Activated CD8-positive, alpha-beta memory T cell treated with anti-CD3 and anti-CD28 coated beads, Interleukin-2, amount 10 ng/mL, durations not matched to agents 7 days and 5 days (primary cell): Measurements from ENCODE around the gene EFHC1. TPM values are rescaled to one million over a fixed set of nuclear protein-coding genes. Genes with fewer than 3 reads are reported as not detected.

Experiments
- ATAC-seq: fragments of 150-1000 bp; cut with Tn5 transposase; one replicate; pipeline ENCODE4 v1.10.0; 2021; ENCODE audit warnings: moderate library complexity
- CTCF ChIA-PET: fragments of 350-600 bp; sonication (Branson Sonifier 250); formaldehyde crosslinking; loops from one replicate; lab custom pipeline; 2021; ENCODE audit warnings: antibody characterized with exemption; lab: Charles Lee
- DNase-seq: peaks from one replicate; pipeline ENCODE4 v3.0.0-alpha.2; 2020
- H3K27ac Mint-ChIP-seq: one replicate; pipeline ENCODE4 v1.8.0; 2021; ENCODE audit warnings: mild to moderate bottlenecking, mixed read lengths
- H3K27me3 Mint-ChIP-seq: one replicate; pipeline ENCODE4 v1.8.0; 2021; ENCODE audit warnings: mixed read lengths
- H3K36me3 Mint-ChIP-seq: one replicate; pipeline ENCODE4 v1.8.0; 2021; ENCODE audit warnings: mild to moderate bottlenecking, mixed read lengths
- H3K4me1 Mint-ChIP-seq: one replicate; pipeline ENCODE4 v1.8.0; 2021; ENCODE audit warnings: mixed read lengths
- H3K4me3 Mint-ChIP-seq: one replicate; pipeline ENCODE4 v1.8.0; 2021; ENCODE audit warnings: mild to moderate bottlenecking, moderate library complexity, mixed read lengths
- H3K9me3 Mint-ChIP-seq: one replicate; pipeline ENCODE4 v1.8.0; 2022; ENCODE audit warnings: low read depth, mixed read lengths
- total RNA-seq, 2 experiments: library from RNA; stranded (reverse); gene quantifications; one replicate each; pipeline ENCODE4 v1.2.3, GENCODE V29; 2021

The EFHC1 gene
- total RNA-seq, 2 experiments from 2014 or later: 1.7 to 2.1 TPM

DNA sequence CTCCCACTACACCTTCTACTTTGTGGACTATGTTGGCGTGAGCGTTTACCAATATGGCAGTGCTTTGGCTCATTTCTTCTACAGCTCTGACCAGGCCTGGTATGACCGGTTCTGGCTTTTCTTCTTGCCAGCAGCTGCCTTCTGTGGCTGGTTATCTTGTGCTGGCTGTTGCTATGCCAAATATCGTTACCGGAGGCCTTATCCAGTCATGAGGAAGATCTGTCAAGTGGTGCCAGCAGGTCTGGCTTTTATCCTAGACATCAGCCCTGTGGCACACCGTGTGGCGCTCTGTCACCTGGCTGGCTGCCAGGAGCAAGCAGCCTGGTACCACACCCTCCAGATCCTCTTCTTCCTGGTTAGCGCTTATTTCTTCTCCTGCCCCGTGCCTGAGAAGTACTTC lies 16.5 kb upstream of the EFHC1 start:
- CTCF ChIA-PET: interaction anchor here (0.6 to 10.9 kb wide), 2 partner anchors 105 to 119 kb away, joined by 3 to 132 read pairs; partner anchors contain the start of gene MCM3
- no peak overlapping the region for H3K4me3 Mint-ChIP-seq

DNA sequence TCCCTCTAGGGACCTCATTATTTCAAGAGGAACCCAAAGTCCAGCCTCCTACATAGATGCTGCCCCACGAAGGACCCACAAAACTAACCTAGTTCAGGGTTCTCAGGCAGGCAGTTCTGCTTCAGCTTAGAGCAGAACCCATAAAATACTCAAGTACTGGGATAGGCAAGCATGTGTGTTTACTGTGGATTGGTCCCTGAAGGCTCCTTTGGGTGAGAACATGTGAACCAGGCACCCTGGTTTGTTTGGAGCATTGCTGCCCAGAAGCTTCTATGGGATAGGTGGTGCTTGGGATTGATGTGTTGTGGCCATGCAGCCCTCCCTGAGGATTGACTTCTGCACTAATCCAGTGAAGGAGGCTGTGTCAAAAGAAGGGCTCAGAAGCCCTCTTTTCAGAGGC lies 14.9 kb upstream of the EFHC1 start:
- no peak for ATAC-seq
- H3K36me3 Mint-ChIP-seq: peaks cover 8% of the 10 kb centered on the region
- H3K4me1 Mint-ChIP-seq: peaks cover 3% of the 10 kb centered on the region
- H3K9me3 Mint-ChIP-seq: no peaks in the 10 kb centered on the region
- H3K27ac Mint-ChIP-seq: no peak overlapping the region
- DNase-seq: no peak
- CTCF ChIA-PET: interaction anchor here (0.8 to 10.9 kb wide), 7 partner anchors 8 to 285 kb away, joined by 3 to 132 read pairs (median 4); partner anchors contain the start of gene MCM3
- no peaks in the 10 kb centered on the region for H3K27me3 Mint-ChIP-seq
- H3K4me3 Mint-ChIP-seq: no peak overlapping the region

More for the DNA sequence above, 16.5 kb upstream of the EFHC1 start:
- Mint-ChIP-seq H3K27ac (no peak overlapping the region), H3K4me1 (peaks cover 18% of the 10 kb centered on the region), H3K36me3 (peaks cover 8% of the 10 kb centered on the region), H3K27me3 (no peaks in the 10 kb centered on the region), H3K9me3 (no peaks in the 10 kb centered on the region)
- ATAC-seq (no peak), DNase-seq (no peak)

DNA sequence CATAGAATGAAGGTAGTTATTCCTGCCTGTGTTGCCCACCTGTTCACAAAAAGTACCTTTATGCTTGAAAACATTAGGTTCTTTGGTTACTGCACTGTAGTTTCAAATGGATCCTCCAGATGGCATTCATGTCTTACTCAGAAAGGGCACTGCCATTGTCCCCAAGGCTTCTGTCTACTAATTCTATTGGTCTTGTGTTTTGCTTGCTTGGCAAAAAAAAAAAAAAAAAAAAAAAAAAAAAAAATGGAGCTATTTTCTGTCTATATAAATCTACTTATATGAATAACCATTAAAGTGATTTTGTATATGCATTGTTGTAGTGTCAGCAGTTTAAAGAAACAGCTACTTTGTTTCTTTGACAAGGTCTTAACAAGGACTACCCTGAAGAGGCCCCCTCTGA lies 12.7 kb upstream of the EFHC1 start:
- DNase-seq (no peak), ATAC-seq (peak; percentile 58)
- no peaks in the 10 kb centered on the region for H3K4me1 Mint-ChIP-seq
- CTCF ChIA-PET: interaction anchor here (0.6 to 2.9 kb wide), 18 partner anchors 8 to 1573 kb away, joined by 3 to 9 read pairs (median 4); partner anchors contain the start of genes MCM3, PAQR8 and TRAM2
- H3K27me3 Mint-ChIP-seq: no peaks in the 10 kb centered on the region
- H3K27ac Mint-ChIP-seq: no peak overlapping the region
- H3K36me3 Mint-ChIP-seq: peaks cover 8% of the 10 kb centered on the region
- no peak overlapping the region for H3K4me3 Mint-ChIP-seq
- H3K9me3 Mint-ChIP-seq: no peaks in the 10 kb centered on the region

DNA sequence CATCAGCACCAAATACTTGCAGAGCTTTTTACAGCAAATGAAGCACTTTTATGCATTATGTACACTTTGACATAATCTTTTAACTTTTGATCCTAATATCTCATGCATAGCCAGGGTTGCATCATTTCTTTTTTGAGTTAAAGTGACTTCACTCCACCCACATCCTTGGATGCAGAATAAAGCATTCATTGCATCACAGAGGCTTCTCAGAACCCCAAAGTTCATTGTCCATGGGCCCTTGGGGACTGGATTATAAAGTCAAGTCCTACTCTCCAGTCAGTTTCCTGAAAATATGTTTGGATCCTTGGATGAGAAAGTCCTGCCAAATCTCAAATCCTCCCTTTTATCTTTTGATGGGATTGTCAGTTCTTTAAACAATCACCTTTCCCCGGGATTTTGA lies 10.6 kb upstream of the EFHC1 start:
- H3K9me3 Mint-ChIP-seq: no peaks in the 10 kb centered on the region
- no peak for ATAC-seq
- no peak overlapping the region for H3K4me3 Mint-ChIP-seq
- no peaks in the 10 kb centered on the region for H3K27me3 Mint-ChIP-seq
- no peaks in the 10 kb centered on the region for H3K4me1 Mint-ChIP-seq
- H3K36me3 Mint-ChIP-seq: no peaks in the 10 kb centered on the region
- H3K27ac Mint-ChIP-seq: no peak overlapping the region
- no peak for DNase-seq
- CTCF ChIA-PET: interaction anchor here (1.1 to 2.9 kb wide), 2 partner anchors 10 to 125 kb away, joined by 4 to 9 read pairs; partner anchors contain the start of gene MCM3

DNA sequence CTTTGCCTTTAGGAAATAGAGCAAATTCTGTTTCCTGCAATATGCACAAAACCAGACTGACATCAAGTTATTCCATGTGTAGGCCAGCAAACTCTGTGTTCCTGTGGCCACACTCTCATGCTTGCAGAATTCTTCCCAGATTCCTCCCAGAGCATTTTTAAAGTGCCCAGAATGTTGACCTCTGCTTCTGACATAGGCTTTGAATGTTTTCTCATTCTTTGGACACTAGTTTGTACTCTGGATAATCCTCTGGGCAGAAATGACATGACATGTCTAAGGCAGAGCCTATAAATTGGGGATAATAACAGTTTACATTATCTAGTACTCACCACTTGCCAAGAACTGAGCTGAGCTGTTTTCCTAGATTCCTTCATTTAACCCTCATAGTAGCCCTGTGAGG lies 9.2 kb upstream of the EFHC1 start:
- CTCF ChIA-PET: interaction anchor here (0.6 kb wide), 1 partner anchor 1299 kb away, joined by 3 read pairs; no protein-coding TSS in a partner anchor
- ATAC-seq: no peak
- no peak overlapping the region for H3K27ac Mint-ChIP-seq
- no peaks in the 10 kb centered on the region for H3K27me3 Mint-ChIP-seq
- no peak for DNase-seq
- H3K4me3 Mint-ChIP-seq: no peak overlapping the region
- peaks cover 10% of the 10 kb centered on the region for H3K4me1 Mint-ChIP-seq
- no peaks in the 10 kb centered on the region for H3K36me3 Mint-ChIP-seq
- H3K9me3 Mint-ChIP-seq: no peaks in the 10 kb centered on the region

DNA sequence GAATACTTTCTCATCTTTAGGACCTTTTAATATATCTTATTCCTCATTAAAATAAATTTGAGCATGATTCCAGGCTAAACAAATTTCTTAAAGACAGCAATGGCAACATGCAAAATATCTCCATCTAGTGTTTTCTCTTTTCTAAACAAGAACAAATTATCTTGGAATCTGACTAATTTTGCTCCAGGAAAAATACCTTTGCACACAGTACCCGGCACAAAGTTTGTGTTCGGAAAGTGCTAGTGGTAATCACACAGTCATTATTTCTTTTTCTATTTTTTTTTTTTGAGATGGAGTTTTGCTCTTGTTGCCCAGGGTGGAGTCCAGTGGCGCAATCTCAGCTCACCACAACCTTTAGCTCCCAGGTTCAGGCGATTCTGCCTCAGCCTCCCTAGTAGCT lies 8.2 kb upstream of the EFHC1 start:
- DNase-seq: no peak
- H3K27me3 Mint-ChIP-seq: no peaks in the 10 kb centered on the region
- H3K4me1 Mint-ChIP-seq: peaks cover 16% of the 10 kb centered on the region
- CTCF ChIA-PET: interaction anchor here (1.1 kb wide), 1 partner anchor 12 kb away, joined by 3 read pairs; no protein-coding TSS in a partner anchor
- H3K27ac Mint-ChIP-seq: no peak overlapping the region
- H3K9me3 Mint-ChIP-seq: no peaks in the 10 kb centered on the region
- no peak for ATAC-seq
- no peak overlapping the region for H3K4me3 Mint-ChIP-seq
- no peaks in the 10 kb centered on the region for H3K36me3 Mint-ChIP-seq

DNA sequence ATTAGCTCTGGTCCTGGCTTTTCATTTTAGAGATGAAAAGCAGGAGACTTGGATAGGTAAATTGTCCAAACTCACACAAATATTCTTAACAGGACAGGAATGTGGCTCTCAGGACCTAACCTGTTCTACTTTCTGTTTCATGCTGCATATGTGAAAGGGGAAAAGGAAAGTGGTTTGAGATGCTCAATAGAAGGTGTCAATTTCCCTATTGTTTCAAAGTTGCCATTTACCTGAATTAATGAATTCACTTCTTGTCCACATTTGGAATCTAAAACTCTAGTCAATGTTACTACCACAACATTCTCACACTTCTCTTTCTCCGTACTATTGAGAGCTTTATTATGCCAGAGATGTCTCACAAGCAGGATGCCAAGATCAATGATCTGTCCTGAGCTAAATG lies 4.8 kb upstream of the EFHC1 start:
- Mint-ChIP-seq H3K27me3 (no peaks in the 10 kb centered on the region), H3K36me3 (no peaks in the 10 kb centered on the region), H3K27ac (no peak overlapping the region), H3K4me3 (no peak overlapping the region), H3K9me3 (no peaks in the 10 kb centered on the region), H3K4me1 (peaks cover 23% of the 10 kb centered on the region)
- DNase-seq (no peak), ATAC-seq (no peak)
- CTCF ChIA-PET: interaction anchor here (1.0 to 7.0 kb wide), 13 partner anchors 10 to 253 kb away, joined by 3 to 51 read pairs (median 5); partner anchors contain the start of genes MCM3, PAQR8 and TRAM2

DNA sequence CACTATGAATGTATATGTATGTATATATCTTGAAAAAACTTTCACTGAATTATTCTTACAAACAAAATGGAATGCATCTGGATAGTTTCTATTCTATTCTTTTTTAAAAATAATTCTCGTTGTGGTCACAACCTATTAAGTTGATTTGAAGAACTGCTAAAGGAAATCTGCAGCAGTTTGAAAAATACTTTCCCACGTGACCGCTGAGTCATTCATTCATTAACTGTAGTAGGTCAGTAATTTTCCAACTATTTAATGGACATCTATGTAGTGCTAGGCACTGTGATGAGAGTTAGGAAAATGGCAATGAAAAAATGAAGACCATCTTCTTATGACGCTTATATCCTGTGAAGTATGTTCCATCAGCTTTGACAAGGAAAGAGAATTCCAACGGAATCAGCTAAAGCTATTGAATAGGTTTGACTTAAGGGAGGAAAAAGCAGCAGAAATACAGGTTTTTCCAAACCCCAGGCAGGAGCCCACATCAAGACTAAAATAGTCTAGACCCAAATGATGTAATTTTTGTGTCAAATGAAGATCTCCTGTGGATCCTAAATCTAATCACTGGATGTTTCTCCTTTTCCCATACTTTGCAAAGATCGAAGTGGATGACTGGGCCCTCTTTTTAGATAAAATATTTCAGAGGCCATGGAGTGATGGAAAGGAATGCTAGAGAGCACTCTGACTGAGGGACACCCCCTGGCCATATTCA lies 4.1 kb upstream of the EFHC1 start:
- H3K36me3 Mint-ChIP-seq: no peaks in the 10 kb centered on the region
- no peaks in the 10 kb centered on the region for H3K9me3 Mint-ChIP-seq
- H3K27ac Mint-ChIP-seq: no peak overlapping the region
- H3K4me1 Mint-ChIP-seq: peaks cover 23% of the 10 kb centered on the region
- no peak overlapping the region for H3K4me3 Mint-ChIP-seq
- H3K27me3 Mint-ChIP-seq: no peaks in the 10 kb centered on the region
- ATAC-seq (no peak), DNase-seq (no peak)
- CTCF ChIA-PET: interaction anchor here (0.6 to 7.0 kb wide), 17 partner anchors 9 to 579 kb away, joined by 3 to 51 read pairs (median 5); partner anchors contain the start of genes GSTA4, MCM3, PAQR8 and TRAM2

DNA sequence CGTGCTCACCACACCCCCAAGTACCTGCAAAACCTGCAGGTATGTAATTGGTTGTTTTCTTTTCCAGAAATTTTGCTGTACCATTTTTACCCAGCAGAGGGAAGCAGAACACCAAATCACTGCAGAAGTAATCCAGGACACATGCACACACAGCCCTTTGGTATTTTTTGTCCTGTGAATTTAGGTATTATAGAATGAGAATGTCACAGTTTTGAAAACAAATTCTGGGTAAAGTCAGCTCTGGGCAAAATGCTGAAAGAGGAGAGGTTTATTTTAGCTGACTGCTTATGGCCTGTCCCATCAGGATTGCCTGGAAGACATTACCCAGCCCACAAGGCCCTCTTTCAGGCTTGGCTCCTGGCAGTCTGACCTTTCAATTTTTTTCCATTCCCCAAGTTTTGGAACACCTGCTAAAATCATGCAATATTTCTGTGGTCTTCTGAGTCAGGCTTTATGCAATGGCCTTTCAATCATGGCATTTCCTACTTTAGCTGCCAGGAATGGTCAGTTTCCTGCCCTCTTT lies 3.5 kb upstream of the EFHC1 start:
- ATAC-seq: no peak
- Mint-ChIP-seq H3K4me3 (no peak overlapping the region), H3K27ac (no peak overlapping the region), H3K27me3 (no peaks in the 10 kb centered on the region), H3K4me1 (peaks cover 23% of the 10 kb centered on the region), H3K9me3 (no peaks in the 10 kb centered on the region), H3K36me3 (no peaks in the 10 kb centered on the region)
- CTCF ChIA-PET: interaction anchor here (0.8 to 7.0 kb wide), 15 partner anchors 9 to 579 kb away, joined by 3 to 51 read pairs (median 6); partner anchors contain the start of genes GSTA4, MCM3 and PAQR8
- DNase-seq: no peak

DNA sequence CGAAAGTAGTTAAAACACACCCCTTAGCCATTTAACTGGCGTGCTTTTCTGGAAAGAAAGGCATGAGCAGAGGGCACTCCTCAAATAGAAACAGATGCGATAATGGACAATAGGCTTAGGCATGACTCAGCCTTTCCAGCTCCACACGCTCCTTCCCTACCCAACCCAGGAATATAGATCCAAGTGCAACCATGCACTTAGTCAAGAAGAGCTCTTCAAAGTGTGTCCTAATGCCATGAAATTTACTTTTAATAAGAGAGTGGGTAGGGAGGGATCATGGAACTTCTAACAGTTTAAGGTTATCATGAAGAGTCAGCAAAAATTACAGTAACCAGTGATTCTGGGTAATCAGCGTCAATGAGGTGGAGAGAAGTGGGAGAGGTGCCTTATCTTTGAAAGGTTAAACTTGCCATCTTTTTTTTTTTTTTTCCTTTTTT lies 2.4 kb upstream of the EFHC1 start:
- CTCF ChIA-PET: interaction anchor here (0.7 to 7.0 kb wide), 12 partner anchors 9 to 245 kb away, joined by 3 to 51 read pairs (median 5); partner anchors contain the start of genes MCM3 and PAQR8
- no peak for ATAC-seq

DNA sequence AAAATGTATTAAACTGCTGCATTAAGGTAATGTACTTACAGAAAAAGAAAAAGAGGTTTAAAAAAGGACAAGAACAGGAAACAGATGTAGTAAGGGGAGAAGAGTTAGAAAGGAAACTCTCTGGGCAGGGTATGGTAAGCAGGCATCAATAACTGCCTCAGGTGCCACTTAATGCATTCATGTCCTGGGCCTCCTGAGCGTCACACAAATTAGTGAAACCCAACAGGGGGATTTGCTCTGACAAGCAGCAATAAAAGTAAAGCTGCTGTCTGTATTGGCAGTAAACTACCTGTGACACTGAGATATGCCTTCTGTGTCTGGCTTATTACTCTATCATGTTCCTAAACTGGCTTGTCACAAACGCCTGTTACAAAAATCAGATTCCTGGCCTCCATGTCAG lies 1.5 kb upstream of the EFHC1 start:
- no peak overlapping the region for H3K27ac Mint-ChIP-seq
- no peaks in the 10 kb centered on the region for H3K27me3 Mint-ChIP-seq
- H3K4me1 Mint-ChIP-seq: peaks cover 23% of the 10 kb centered on the region
- no peak overlapping the region for H3K4me3 Mint-ChIP-seq
- ATAC-seq (no peak), DNase-seq (no peak)
- H3K9me3 Mint-ChIP-seq: no peaks in the 10 kb centered on the region
- H3K36me3 Mint-ChIP-seq: no peaks in the 10 kb centered on the region
- CTCF ChIA-PET: interaction anchor here (0.7 to 7.0 kb wide), 11 partner anchors 8 to 246 kb away, joined by 3 to 51 read pairs (median 4); no protein-coding TSS in a partner anchor

More for the DNA sequence above, 2.4 kb upstream of the EFHC1 start:
- no peaks in the 10 kb centered on the region for H3K27me3 Mint-ChIP-seq
- H3K27ac Mint-ChIP-seq: no peak overlapping the region
- peaks cover 23% of the 10 kb centered on the region for H3K4me1 Mint-ChIP-seq
- H3K36me3 Mint-ChIP-seq: no peaks in the 10 kb centered on the region
- no peak for DNase-seq
- no peak overlapping the region for H3K4me3 Mint-ChIP-seq
- H3K9me3 Mint-ChIP-seq: no peaks in the 10 kb centered on the region

DNA sequence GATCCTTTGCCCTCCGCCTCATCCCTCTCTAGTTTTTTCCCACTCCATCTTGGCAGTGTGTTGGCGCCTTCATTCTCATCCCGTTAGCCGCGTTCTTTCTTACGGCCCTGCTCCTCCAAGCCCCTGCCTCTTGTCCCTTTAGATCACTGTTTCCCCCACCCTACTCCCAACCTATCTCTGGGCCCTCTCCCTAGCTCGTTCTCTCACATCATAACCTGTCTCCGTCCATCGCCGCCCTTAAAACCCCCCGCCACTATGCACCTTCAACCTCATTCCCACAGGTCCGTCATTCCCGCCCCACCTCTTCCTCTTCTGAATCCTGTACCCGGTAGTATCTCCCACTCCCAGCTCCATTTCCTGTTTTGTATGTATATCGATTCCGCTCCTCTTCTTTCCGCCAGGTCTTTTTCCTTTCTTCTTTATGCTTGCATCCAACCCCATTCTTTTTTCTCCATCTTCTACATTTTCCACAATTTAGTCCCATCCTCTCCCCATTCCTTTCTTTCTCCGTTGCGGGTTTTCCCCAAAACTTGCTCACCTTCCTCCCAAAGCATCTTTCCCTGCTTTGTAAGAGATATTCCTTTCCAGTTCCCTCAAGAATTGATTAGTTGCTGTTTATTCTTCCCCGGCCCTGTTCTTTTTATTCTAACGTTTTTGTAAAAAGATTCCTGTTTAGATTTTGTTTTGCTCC lies 671 bp downstream of the EFHC1 start:
- DNase-seq: no peak
- Mint-ChIP-seq H3K4me1 (peaks cover 13% of the 10 kb centered on the region), H3K9me3 (no peaks in the 10 kb centered on the region), H3K36me3 (no peaks in the 10 kb centered on the region), H3K27me3 (no peaks in the 10 kb centered on the region), H3K27ac (no peak overlapping the region), H3K4me3 (no peak overlapping the region)
- CTCF ChIA-PET: interaction anchor here (0.9 to 7.0 kb wide), 7 partner anchors 10 to 251 kb away, joined by 3 to 51 read pairs (median 4); partner anchors contain the start of gene TMEM14A
- peak; percentile 0 for ATAC-seq

DNA sequence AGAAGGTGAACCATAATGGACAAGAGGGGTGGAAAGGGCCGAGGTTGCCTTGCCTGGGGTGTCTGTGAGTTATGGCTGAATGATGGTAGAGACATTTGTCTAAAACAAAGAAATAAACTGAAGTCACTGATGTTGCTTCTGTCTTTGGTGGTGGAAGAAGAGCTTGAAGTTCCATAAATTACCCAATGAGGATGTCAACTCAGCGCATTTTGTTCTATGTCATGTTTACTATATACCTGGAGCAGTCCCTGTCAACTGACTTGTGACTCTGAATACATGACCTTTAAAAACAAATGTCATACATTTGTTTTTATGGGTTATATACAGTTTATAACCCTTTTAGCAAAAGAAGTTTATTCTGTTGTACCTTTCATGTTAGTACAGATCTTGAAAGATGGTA lies 2.0 kb downstream of the EFHC1 start:
- H3K4me3 Mint-ChIP-seq: no peak overlapping the region
- H3K27ac Mint-ChIP-seq: no peak overlapping the region
- peaks cover 7% of the 10 kb centered on the region for H3K4me1 Mint-ChIP-seq
- DNase-seq: no peak
- H3K36me3 Mint-ChIP-seq: no peaks in the 10 kb centered on the region
- CTCF ChIA-PET: interaction anchor here (1.4 to 2.2 kb wide), 3 partner anchors 14 to 229 kb away, joined by 4 to 6 read pairs (median 5); no protein-coding TSS in a partner anchor
- ATAC-seq: no peak
- H3K9me3 Mint-ChIP-seq: no peaks in the 10 kb centered on the region
- H3K27me3 Mint-ChIP-seq: no peaks in the 10 kb centered on the region
